Kidney epithelial cell (primary cell): ENCODE data around the gene KLB. TPM values are rescaled to one million over a fixed set of nuclear protein-coding genes. Genes with fewer than 3 reads are reported as not detected.
"Not testable (repeated sequence)": the region's sequence is repeated elsewhere in the genome, so short reads cannot be mapped to it uniquely, and the experiment has no call there.

Experiments
- DNase-seq: peaks from one replicate; pipeline ENCODE4 v3.0.0-alpha.2; 2010; ENCODE audit warnings: low read depth
- H3K27me3 ChIP-seq: 2 replicates; pipeline ENCODE4 v1.6.0; 2011; ENCODE audit warnings: low read length; ENCODE audit not compliant: control insufficient read depth, insufficient read depth
- H3K36me3 ChIP-seq: 2 replicates; pipeline ENCODE4 v1.5.1; 2011; ENCODE audit warnings: low read length; ENCODE audit not compliant: control insufficient read depth, insufficient read depth
- H3K4me3 ChIP-seq: 2 replicates; pipeline ENCODE4 v1.5.1; 2011; ENCODE audit warnings: low read depth, mild to moderate bottlenecking, control low read depth, low read length
- CTCF ChIP-seq: IDR thresholded peaks from 2 replicates; pipeline ENCODE4 v1.5.1; 2011; ENCODE audit warnings: mild to moderate bottlenecking, moderate library complexity, low read length, control low read depth, inconsistent platforms; ENCODE audit not compliant: insufficient read depth, poor library complexity, severe bottlenecking
- total RNA-seq: library from RNA; depleted of rRNA; stranded (reverse); fragments of >200 nt; gene quantifications from 2 replicates; pipeline ENCODE4 v1.2.3, GENCODE V29; 2015

Gene KLB
- total RNA-seq, 1 donor from 2014 or later, result 0.21 TPM

GRCh38 chr4:39415678-39416283, 9.1 kb downstream of the KLB start:
- TF ChIP-seq CTCF, result no peak
- H3K36me3 ChIP-seq, result no peaks in the 10 kb centered on the region
- no peak overlapping the region for H3K4me3 ChIP-seq
- no peaks in the 10 kb centered on the region for H3K27me3 ChIP-seq
- DNase-seq, result no peak

GRCh38 chr4:39422247-39422646, 15.5 kb downstream of the KLB start:
- no peaks in the 10 kb centered on the region for H3K27me3 ChIP-seq
- no peak for DNase-seq
- no peak overlapping the region for H3K4me3 ChIP-seq
- TF ChIP-seq CTCF, result no peak
- no peaks in the 10 kb centered on the region for H3K36me3 ChIP-seq

GRCh38 chr4:39425297-39425696, 18.6 kb downstream of the KLB start:
- not testable (repeated sequence) for H3K27me3 ChIP-seq, H3K4me3 ChIP-seq, DNase-seq, H3K36me3 ChIP-seq

- no peak for TF ChIP-seq CTCF
- Histone ChIP-seq H3K27me3 (no peaks in the 10 kb centered on the region), H3K36me3 (no peaks in the 10 kb centered on the region), H3K4me3 (no peak overlapping the region)
- no peak for DNase-seq
Measured at GRCh38 chr4:39426728-39427127, 20.0 kb downstream of the KLB start.

GRCh38 chr4:39427520-39428114, 20.9 kb downstream of the KLB start:
- Histone ChIP-seq H3K27me3 (no peaks in the 10 kb centered on the region), H3K4me3 (no peak overlapping the region), H3K36me3 (no peaks in the 10 kb centered on the region)
- DNase-seq, result no peak
- TF ChIP-seq CTCF, result no peak

- no peak for DNase-seq
- no peaks in the 10 kb centered on the region for H3K36me3 ChIP-seq
- H3K4me3 ChIP-seq, result no peak overlapping the region
- no peak for TF ChIP-seq CTCF
- no peaks in the 10 kb centered on the region for H3K27me3 ChIP-seq
Measured at GRCh38 chr4:39429476-39430334, 23.0 kb downstream of the KLB start.
